Bronchial epithelial cell (primary cell): Measurements from ENCODE around the gene COASY. TPM values are rescaled to one million over a fixed set of nuclear protein-coding genes. Genes with fewer than 3 reads are reported as not detected.
A peak's percentile ranks its signal among the peaks of the same experiment; 100 is the strongest.
"Not testable (repeated sequence)": the region's sequence is repeated elsewhere in the genome, so short reads cannot be mapped to it uniquely, and the experiment has no call there.

ENCODE experiments used
- DNase-seq: peaks from one replicate; pipeline ENCODE4 v3.0.0-alpha.2; 2010; ENCODE audit warnings: low read depth
- FAIRE-seq: peaks from 2 replicates; lab custom pipeline; 2011; peaks lifted over from hg19 to GRCh38; lab: Jason Lieb, UNC
- H3K27me3 ChIP-seq: 2 replicates; pipeline ENCODE4 v1.5.1; 2011; ENCODE audit warnings: low read length; ENCODE audit not compliant: control insufficient read depth, insufficient read depth
- H3K36me3 ChIP-seq: 2 replicates; pipeline ENCODE4 v1.5.1; 2011; ENCODE audit warnings: low read length; ENCODE audit not compliant: control insufficient read depth, insufficient read depth
- H3K4me3 ChIP-seq: 2 replicates; pipeline ENCODE4 v1.5.1; 2011; ENCODE audit warnings: mild to moderate bottlenecking, low read depth, low read length, control low read depth
- total RNA-seq: library from RNA; depleted of rRNA; stranded (reverse); fragments of >200 nt; gene quantifications from 2 replicates; pipeline ENCODE4 v1.2.1, GENCODE V29; 2014
- TF ChIP-seq, protein P1 (sequence below): IDR thresholded peaks from 2 replicates; pipeline ENCODE4 v1.5.1; 2011; ENCODE audit warnings: mild to moderate bottlenecking, moderate library complexity, low read length, control low read depth, inconsistent platforms; ENCODE audit not compliant: insufficient read depth, severe bottlenecking

Gene COASY
- total RNA-seq, 1 donor from 2014 or later, result 9.0 TPM

DNA sequence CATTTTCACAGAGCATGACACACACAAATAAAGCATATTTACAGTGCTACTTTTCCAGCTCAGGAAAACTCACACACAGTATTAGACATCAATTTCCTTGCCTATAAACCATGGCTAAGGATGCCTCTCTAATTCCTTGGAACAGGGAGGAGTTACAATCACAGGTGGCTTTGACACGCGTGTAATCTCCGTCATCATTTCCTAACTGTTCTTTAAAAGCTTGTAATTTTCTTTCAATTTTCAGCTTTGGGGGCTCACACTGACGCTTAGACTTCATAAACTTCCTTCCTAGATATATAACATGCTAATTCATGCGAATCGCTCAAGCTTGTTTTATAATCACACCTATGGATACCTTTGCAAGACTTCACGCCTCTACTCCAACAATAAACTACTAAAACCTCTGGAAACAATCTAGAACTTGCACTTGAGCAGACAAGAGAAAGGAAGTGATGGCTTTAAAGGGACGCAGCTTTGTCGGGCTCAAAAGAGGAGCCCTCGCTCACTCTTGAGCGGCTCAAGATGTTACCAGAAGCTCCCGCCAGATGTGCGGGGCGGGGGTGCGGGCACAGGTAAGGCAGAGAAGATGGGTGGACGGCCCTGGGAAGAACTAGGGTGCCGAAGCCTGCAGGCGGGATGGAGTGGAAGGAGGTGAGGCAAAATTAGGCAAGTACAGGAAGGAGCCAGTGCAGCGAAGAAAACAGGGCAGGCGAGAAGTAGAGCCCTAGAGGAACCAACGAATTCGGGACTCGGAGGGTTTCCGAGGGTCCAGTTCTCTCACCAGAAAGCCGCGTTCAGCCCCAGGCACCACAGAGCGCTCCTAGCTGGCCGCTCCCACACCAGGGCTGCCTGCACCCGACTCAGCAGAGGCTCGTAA, 46.6 kb downstream of the COASY start:
- FAIRE-seq (no peak), DNase-seq (no peak)
- no peaks in the 10 kb centered on the region for H3K27me3 ChIP-seq
- H3K4me3 ChIP-seq, result peak overlapping the region; percentile 72
- H3K36me3 ChIP-seq, result peaks cover 10% of the 10 kb centered on the region
- TF ChIP-seq, protein P1, sequence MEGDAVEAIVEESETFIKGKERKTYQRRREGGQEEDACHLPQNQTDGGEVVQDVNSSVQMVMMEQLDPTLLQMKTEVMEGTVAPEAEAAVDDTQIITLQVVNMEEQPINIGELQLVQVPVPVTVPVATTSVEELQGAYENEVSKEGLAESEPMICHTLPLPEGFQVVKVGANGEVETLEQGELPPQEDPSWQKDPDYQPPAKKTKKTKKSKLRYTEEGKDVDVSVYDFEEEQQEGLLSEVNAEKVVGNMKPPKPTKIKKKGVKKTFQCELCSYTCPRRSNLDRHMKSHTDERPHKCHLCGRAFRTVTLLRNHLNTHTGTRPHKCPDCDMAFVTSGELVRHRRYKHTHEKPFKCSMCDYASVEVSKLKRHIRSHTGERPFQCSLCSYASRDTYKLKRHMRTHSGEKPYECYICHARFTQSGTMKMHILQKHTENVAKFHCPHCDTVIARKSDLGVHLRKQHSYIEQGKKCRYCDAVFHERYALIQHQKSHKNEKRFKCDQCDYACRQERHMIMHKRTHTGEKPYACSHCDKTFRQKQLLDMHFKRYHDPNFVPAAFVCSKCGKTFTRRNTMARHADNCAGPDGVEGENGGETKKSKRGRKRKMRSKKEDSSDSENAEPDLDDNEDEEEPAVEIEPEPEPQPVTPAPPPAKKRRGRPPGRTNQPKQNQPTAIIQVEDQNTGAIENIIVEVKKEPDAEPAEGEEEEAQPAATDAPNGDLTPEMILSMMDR, result no peak

DNA sequence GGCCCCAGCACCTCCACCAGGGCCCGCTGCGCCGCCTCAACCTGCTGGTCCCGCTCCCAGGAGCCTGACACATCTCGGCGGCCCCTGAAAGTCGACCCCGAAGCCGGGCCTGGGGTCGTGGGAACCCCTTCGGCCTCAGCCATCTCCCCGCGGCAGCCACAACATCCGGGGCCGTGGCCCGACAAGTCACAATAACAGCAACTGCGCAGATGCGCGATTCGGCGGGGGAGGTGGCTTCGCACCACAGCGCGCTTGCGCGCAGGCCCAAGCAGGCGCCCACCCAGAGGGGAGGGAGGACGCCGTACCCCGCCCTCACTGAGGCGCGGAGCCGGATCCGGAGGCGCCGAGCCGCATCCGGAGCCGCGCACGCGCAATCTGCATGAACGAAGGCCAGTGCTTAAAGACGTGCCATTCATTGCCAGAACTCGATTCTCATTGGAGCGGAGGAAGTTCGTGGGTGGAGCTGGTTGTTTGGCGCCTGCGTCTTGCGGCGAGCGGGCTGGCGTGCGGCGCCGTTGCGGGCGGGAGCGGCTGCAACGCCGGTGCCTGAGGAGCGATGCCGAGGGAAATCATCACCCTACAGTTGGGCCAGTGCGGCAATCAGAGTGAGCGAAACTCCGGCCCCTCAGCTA, 47.4 kb downstream of the COASY start, which contains the start of the genes RETREG3 and TUBG1:
RETREG3 (minus strand) TSS at position 193 of the 632 bp plus-strand sequence; CDS start at position 143, 50 bp downstream.
TUBG1 (plus strand) TSS at position 502 of the 632 bp plus-strand sequence; CDS start at position 557, 55 bp downstream.
- TF ChIP-seq, protein P1, result peak; percentile 68
- DNase-seq (peak; percentile 97), FAIRE-seq (peak; percentile 62)
- Histone ChIP-seq H3K36me3 (peaks cover 15% of the 10 kb centered on the region), H3K4me3 (peak within 1 kb of the TSS; percentile 72), H3K27me3 (no peaks in the 10 kb centered on the region)

DNA sequence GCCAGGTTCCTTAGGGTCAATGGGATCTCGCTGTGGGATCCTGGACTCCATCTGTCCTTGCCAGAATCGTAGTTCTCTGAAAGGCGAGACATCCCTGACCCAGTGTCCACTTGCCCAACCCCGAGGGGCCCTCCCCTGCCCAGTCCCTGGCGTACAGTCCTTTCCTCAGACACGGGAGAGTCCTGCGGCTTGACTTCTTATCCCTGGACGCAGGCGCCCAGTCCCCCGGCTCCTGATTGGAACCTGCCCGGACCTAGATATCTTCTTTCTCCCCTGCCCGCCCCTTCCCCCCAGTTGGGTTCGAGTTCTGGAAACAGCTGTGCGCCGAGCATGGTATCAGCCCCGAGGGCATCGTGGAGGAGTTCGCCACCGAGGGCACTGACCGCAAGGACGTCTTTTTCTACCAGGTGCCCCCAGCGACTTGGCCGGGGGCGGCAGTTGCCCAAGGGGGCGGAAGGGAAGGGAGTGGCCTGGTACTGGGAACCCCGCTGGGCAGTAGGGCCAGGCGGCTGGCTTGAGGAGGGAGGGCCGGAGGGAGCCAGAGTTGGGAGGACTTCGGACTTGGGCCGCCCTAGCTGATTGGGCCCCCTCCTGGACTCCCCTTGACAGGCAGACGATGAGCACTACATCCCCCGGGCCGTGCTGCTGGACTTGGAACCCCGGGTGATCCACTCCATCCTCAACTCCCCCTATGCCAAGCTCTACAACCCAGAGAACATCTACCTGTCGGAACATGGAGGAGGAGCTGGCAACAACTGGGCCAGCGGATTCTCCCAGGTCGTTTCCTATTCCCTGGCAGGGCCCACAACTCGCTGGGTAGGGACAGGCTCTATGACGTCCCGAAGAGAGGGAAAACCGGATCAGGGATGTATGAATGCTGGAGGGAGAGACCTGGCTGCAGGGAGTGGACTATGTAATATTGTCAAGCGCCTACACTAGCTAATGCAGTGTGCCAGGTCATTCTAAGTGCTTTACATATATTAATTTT, 48.2 kb downstream of the COASY start:
- not testable (repeated sequence) for FAIRE-seq, DNase-seq, H3K27me3 ChIP-seq
- H3K36me3 ChIP-seq, result peaks cover 21% of the 10 kb centered on the region
- H3K4me3 ChIP-seq, result peak overlapping the region; percentile 51

DNA sequence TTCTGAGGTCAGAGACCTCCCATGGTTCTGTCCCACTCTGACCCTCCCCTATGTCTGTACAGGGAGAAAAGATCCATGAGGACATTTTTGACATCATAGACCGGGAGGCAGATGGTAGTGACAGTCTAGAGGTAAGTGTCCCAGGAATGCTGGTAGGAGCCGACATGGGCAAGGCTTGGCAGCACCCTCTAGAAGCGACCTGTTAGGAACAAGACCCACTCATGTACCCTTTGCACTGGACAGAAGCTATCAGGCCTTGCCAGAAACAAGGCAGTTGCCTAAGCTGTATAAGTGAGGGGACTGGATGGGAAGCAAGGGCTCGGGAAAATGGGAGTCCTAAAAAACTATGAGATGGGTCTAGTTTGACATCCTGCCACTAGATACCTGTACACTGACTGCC, 50.1 kb downstream of the COASY start:
- FAIRE-seq, result no peak

DNA sequence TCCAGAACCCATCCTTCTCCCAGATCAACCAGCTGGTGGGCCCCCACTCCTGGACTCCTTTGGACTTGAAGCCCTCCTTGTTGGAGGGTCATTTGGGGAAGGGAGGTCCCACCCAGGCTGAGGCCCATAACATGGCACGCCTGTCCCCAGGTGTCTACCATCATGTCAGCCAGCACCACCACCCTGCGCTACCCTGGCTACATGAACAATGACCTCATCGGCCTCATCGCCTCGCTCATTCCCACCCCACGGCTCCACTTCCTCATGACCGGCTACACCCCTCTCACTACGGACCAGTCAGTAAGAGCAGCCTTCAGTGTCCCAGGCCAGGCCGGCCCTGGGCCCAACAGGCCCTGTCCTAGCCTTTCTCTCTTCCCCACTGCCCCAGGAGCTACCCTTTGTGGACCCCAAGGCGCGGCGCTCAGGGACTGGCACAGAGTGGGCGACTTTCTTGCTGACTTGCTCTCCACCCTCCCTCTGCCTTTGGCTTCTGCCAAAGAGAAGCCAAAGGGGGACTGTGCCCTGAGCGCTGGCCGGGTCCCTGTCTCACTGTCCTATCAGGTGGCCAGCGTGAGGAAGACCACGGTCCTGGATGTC, 51.8 kb downstream of the COASY start:
- FAIRE-seq, result no peak
- H3K4me3 ChIP-seq, result no peak overlapping the region
- peaks cover 24% of the 10 kb centered on the region for H3K36me3 ChIP-seq
- no peak for DNase-seq
- no peaks in the 10 kb centered on the region for H3K27me3 ChIP-seq
- TF ChIP-seq, protein P1, result no peak

More for the DNA sequence above, 50.1 kb downstream of the COASY start:
- no peak for DNase-seq
- no peak overlapping the region for H3K4me3 ChIP-seq
- TF ChIP-seq, protein P1, result no peak
- H3K27me3 ChIP-seq, result no peaks in the 10 kb centered on the region
- peaks cover 24% of the 10 kb centered on the region for H3K36me3 ChIP-seq

Other genes starting within 250 kb of the COASY start
- gene STAT3, start 173.7 kb upstream of the COASY start, total RNA-seq, result 40.0 and 56.6 TPM in 2 replicates
- 126 and 159 TPM in 2 replicates for gene CAVIN1, start 138.9 kb upstream of the COASY start, total RNA-seq
- gene ATP6V0A1, start 103.3 kb upstream of the COASY start, total RNA-seq, result 20.0 and 54.2 TPM in 2 replicates
- 8.4 and 14.2 TPM in 2 replicates for gene NAGLU, start 25.9 kb upstream of the COASY start, total RNA-seq
- 7.4 and 22.8 TPM in 2 replicates for gene HSD17B1, start 9.2 kb upstream of the COASY start, total RNA-seq
- 28.3 and 33.2 TPM in 2 replicates for gene MLX, start 5.0 kb downstream of the COASY start, total RNA-seq
- gene PSMC3IP, start 15.6 kb downstream of the COASY start, total RNA-seq, result 1.3 and 2.0 TPM in 2 replicates
- 66.1 and 69.3 TPM in 2 replicates for gene RETREG3, start 47.2 kb downstream of the COASY start, total RNA-seq
- gene TUBG1, start 47.5 kb downstream of the COASY start, total RNA-seq, result 12.1 and 21.5 TPM in 2 replicates
- gene TUBG2, start 97.1 kb downstream of the COASY start, total RNA-seq, result 5.3 and 6.7 TPM in 2 replicates
- gene PLEKHH3, start 114.8 kb downstream of the COASY start, total RNA-seq, result 15.3 and 26.9 TPM in 2 replicates
- 0.13 TPM in 1 of 2 replicates, not detected in the other for gene CCR10, start 119.7 kb downstream of the COASY start, total RNA-seq
- gene CNTNAP1, start 120.4 kb downstream of the COASY start, total RNA-seq, result 0.51 and 0.53 TPM in 2 replicates
- gene EZH1, start 182.9 kb downstream of the COASY start, total RNA-seq, result 16.1 and 18.2 TPM in 2 replicates
- not detected in 2 replicates for gene RAMP2, start 199.1 kb downstream of the COASY start, total RNA-seq
- gene VPS25, start 211.3 kb downstream of the COASY start, total RNA-seq, result 65.3 and 76.0 TPM in 2 replicates
- gene WNK4, start 218.5 kb downstream of the COASY start, total RNA-seq, result under 0.01 and 0.13 TPM in 2 replicates
- gene COA3, start 236.6 kb downstream of the COASY start, total RNA-seq, result 59.8 and 69.6 TPM in 2 replicates
- gene CNTD1, start 236.7 kb downstream of the COASY start, total RNA-seq, result not detected in 2 replicates